Bone marrow (tissue), 2 donors: ENCODE data around the gene CARS1.
"Not testable (repeated sequence)": the region's sequence is repeated elsewhere in the genome, so short reads cannot be mapped to it uniquely, and the experiment has no call there.

Experiments used
- DNase-seq, 2 donors: peaks; one replicate each; lab custom pipeline; 2025; lab: John Stamatoyannopoulos, UW

CARS1 gene

DNA sequence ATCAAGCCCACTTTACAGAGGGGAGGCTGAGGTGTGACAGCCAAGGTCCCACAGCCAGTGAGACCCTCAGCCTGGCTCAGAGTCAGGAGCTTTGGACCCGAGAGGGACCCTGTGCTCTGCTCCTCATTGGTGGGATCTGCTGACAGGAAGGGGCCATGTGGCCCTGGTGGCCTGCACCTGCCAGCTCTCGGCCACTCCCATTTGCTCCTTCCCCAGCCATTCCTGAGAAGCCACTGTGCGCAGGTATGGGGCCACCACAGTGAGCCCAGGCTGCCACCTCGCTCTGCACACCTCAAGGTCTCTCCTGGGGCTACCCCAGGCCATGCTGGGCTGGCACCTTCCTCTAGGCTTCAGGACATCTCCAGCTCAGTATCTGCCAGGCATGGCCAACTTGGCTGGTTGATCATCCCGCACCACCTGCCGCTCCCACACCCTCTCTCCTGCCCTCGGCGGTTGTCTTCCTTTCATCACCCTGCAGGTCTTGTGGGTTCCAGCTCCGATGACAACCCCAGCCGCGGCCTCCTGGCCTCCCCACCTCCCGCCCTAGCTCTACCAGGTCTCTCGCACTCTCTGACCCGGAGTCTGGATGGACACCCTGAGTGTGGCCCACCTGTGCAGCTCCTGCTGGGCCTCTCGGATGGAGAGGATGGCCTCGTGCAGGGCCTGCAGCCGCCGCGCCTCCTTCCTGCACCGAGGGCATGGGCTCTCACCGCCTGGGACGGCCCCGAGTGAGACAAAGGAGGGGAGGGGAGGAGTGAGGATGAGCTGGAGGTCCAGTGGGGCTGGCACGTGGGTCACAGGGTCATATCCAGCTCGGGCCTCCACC lies 32.2 kb upstream of the CARS1 start:
- DNase-seq = no peak

DNA sequence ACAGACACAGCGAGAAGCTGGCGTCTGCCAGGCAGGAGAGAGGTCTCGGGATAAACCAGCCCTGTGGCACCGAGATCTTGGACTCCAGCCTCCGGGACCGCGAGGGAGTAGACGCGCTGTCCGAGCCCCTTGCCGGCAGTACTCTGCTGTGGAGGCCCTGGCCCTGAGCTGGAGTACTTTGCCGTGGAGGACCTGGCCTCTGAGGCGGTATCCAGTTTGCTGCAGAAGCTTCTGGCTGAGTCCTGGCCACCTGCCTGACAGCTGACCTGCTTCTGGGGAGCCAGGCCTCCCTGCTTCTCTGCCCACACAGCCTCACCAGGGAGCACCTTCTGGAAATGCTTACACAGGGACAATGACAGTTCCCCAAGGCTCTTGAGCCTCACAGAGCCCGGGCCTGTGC lies 31.6 kb upstream of the CARS1 start:
- no peak for DNase-seq

GRCh38 chr11:3087821-3088800 lies 30.9 kb upstream of the CARS1 start:
- no peak for DNase-seq

- no peak for DNase-seq
These were observed 30.1 kb upstream of the CARS1 start for GRCh38 chr11:3087373-3087772.

GRCh38 chr11:3086671-3087150 lies 29.5 kb upstream of the CARS1 start:
- no peak for DNase-seq

- DNase-seq = no peak
These were observed 28.9 kb upstream of the CARS1 start for GRCh38 chr11:3086114-3086513.

GRCh38 chr11:3085052-3085451 lies 27.8 kb upstream of the CARS1 start:
- DNase-seq = no peak

DNA sequence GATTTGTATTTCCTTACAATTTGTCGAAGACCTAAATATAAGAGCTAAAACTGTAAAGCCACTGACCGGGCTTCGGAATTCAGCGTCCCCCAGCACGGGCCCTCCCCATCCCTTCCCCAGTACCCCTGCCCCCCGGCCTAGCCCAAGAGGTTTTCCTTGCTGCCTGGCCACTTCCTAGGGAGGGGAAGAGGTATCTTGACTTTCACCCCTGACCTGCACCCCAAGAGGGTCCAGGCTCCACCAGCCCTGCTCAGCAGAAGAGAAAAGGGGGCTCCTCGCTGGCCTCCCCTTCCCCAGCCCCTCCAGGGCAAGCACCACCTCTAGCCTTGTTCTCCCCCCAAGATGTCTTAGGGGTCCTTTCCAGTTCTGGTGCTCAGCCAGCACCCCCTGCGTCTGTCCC lies 26.1 kb upstream of the CARS1 start:
- no peak for DNase-seq

GRCh38 chr11:3081386-3081751 lies 24.1 kb upstream of the CARS1 start:
- no peak for DNase-seq

- DNase-seq = no peak
These were observed 23.6 kb upstream of the CARS1 start for GRCh38 chr11:3080733-3081385.

DNA sequence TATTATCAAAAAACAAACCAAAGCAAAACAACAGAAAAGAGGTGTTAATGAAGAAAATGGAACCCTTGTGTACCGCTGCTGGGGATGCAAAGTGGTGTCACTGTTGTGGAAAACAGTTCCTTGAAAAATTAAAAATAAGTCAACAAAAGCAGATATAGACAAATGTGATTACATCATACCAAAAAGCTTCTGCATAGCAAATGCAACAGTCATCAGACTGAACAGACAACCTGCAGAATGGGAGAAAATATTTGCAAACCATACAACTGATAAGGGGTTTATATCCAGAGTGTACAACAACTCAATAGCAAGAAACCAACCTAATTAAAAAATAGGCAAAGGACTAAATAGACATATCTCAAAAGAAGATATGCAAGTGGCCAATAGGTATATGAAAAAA lies 22.9 kb upstream of the CARS1 start:
- DNase-seq = no peak

- no peak for DNase-seq
These were observed 20.7 kb upstream of the CARS1 start for GRCh38 chr11:3077846-3078440.

- DNase-seq = no peak
These were observed 20.1 kb upstream of the CARS1 start for GRCh38 chr11:3077189-3077836.

DNA sequence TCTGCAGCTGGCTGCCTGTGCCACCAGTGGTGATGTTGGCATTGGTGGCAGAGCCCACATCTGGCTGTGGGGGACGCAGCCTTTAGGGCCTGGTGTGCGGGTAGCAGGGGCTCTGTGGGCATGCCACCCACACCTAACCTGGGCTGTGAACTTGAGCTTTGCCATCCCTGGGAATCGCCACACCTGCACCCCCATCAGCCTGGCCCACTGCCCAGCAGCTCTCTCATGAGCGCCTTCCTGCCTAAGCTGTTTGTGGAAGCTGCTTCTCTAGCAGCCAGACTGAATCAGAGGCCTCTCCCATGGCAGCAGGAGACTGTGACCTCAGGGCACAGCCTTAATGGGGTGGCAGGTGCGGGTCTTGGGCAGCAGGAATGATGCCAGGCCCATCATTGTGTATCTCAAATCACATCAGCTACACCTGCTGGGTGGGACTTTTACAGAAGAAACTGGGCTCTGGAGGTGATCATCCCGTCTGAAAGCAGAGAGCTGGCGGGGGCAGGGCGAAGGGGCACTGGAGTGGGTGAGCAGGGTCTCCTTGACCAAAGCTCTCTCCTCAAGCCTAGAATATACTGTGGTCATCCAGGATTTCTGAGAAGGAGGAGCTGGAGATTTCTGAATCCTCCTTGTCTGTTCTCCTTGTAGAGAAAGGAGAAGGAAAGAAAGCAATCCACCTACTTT lies 17.8 kb upstream of the CARS1 start:
- no peak for DNase-seq

DNA sequence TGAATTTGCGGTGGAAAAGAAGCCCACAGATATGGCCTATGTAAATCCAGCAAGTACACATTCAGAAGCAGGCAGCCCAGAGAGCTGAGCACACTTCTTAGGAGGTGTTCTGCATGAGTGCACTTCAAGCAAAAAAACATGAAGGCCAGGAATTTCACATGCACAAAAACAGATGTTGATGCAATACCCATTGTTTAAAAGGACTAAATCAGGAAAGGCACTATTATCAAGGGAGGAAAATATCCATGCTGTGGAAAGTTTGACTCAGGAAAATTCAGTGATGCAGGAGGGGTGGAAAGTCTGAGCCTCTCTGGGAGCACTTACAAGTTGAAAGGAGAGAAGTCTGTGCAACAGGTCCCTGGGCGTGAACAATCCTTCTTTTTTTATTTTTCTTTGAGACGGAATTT lies 15.8 kb upstream of the CARS1 start:
- no peak for DNase-seq

- no peak for DNase-seq
These were observed 12.2 kb upstream of the CARS1 start for GRCh38 chr11:3069425-3069824.

DNA sequence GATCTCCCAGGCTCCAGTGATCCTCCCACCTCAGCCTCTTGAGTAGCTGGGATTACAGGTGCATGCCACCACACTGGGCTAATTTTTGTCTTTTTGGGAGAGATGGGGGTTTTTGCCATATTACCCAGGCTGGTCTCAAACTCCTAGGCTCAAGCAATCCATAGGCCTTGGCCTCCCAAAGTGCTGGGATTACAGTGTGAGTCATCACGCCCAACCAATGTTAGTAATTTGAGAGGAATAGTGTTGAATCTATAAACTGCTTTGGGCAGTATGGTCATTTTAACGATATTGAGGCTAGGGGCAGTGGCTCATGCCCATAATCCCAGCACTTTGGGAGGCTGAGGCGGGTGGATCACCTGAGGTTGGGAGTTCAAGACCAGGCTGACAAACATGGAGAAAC lies 9.1 kb upstream of the CARS1 start:
- DNase-seq = not testable (repeated sequence)

DNA sequence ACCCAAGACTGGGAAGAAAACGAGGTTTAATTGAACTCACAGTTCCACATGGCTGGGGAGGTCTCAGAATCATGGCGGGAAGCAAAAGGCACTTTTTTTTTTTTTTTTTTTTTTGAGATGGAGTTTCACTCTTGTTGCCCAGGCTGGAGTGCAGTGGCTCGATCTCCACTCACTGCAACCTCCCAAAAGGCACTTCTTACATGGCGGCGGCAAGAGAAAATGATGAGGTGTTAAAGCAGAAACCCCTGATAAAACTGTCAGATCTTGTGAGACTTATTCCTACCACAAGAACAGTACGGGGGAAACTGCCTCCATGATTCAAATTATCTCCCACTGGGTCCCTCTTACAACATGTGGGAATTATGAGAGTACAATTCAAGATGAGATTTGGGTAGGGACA lies 7.5 kb upstream of the CARS1 start:
- DNase-seq = not testable (repeated sequence)

- not testable (repeated sequence) for DNase-seq
These were observed 6.7 kb upstream of the CARS1 start for GRCh38 chr11:3063876-3064275.

DNA sequence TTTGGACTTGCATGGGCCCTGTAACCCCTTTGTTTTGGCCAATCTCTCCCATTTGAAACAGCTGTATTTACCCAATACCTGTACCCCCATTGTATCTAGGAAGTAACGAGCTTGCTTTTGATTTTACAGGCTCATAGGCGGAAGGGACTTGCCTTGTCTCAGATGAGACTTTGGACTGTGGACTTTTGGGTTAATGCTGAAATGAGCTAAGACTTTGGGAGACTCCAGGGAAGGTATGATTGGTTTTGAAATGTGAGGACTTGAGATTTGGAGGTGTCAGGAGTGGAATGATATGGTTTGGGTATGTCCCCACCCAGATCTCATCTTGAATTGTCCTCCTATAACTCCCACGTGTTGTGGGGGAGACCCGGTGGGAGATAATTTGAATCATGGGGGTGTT lies 6.2 kb upstream of the CARS1 start:
- DNase-seq = not testable (repeated sequence)
